ENCODE results near the gene SEC62.

SEC62 gene

GRCh38 chr3:169952045-169952444 is 14.6 kb upstream of the SEC62 start:
- Mint-ChIP-seq H3K27me3 (ENCODE audit: low read depth) (peaks cover 7% of the 10 kb centered on the region), H3K4me1 (ENCODE audit: low read depth) (no peaks in the 10 kb centered on the region), H3K9me3 (no peaks in the 10 kb centered on the region), H3K4me3 (no peak overlapping the region), H3K36me3 (ENCODE audit: low read depth) (no peaks in the 10 kb centered on the region), H3K27ac (no peak overlapping the region)
- DNase-seq (ENCODE audit: low spot score) = no peak

- Mint-ChIP-seq H3K27me3 (ENCODE audit: low read depth) (peaks cover 7% of the 10 kb centered on the region), H3K9me3 (no peaks in the 10 kb centered on the region), H3K4me1 (ENCODE audit: low read depth) (no peaks in the 10 kb centered on the region), H3K27ac (no peak overlapping the region), H3K4me3 (no peak overlapping the region), H3K36me3 (ENCODE audit: low read depth) (no peaks in the 10 kb centered on the region)
- DNase-seq (ENCODE audit: low spot score) = no peak
These were observed 13.0 kb upstream of the SEC62 start for GRCh38 chr3:169953462-169954141.

GRCh38 chr3:169954142-169954756 is 12.4 kb upstream of the SEC62 start:
- Mint-ChIP-seq H3K27ac (no peak overlapping the region), H3K9me3 (no peaks in the 10 kb centered on the region), H3K4me1 (ENCODE audit: low read depth) (no peaks in the 10 kb centered on the region), H3K36me3 (ENCODE audit: low read depth) (no peaks in the 10 kb centered on the region), H3K4me3 (no peak overlapping the region), H3K27me3 (ENCODE audit: low read depth) (peaks cover 10% of the 10 kb centered on the region)
- no peak for DNase-seq (ENCODE audit: low spot score)

- no peaks in the 10 kb centered on the region for H3K9me3 Mint-ChIP-seq
- DNase-seq (ENCODE audit: low spot score) = no peak
- no peaks in the 10 kb centered on the region for H3K36me3 Mint-ChIP-seq (ENCODE audit: low read depth)
- H3K27me3 Mint-ChIP-seq (ENCODE audit: low read depth) = peaks cover 11% of the 10 kb centered on the region
- no peak overlapping the region for H3K4me3 Mint-ChIP-seq
- H3K4me1 Mint-ChIP-seq (ENCODE audit: low read depth) = no peaks in the 10 kb centered on the region
- no peak overlapping the region for H3K27ac Mint-ChIP-seq
These were observed 11.2 kb upstream of the SEC62 start for GRCh38 chr3:169955406-169955805.

DNA sequence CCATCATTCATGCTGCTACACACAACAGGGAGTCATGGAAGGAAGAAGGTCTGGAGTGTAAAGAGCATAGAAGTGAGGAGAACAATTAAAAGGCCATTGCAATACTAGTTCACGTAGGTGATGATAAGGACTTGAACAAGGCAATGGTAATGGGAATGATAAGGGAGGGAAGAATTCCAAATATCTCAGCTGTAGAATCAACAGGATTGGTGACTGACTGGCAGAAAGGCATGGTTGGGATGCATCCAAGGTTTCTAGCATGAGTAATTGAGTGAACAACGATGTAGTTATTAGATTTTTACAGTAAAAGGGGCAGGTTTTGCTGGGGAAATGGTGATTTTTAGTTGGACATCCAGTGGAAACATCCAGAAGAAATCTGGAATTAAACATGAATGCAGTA is 2.4 kb upstream of the SEC62 start:
- H3K27me3 Mint-ChIP-seq (ENCODE audit: low read depth) = peaks cover 6% of the 10 kb centered on the region
- H3K36me3 Mint-ChIP-seq (ENCODE audit: low read depth) = peaks cover 8% of the 10 kb centered on the region
- peaks cover 8% of the 10 kb centered on the region for H3K9me3 Mint-ChIP-seq
- no peak overlapping the region for H3K27ac Mint-ChIP-seq
- peaks cover 28% of the 10 kb centered on the region for H3K4me1 Mint-ChIP-seq (ENCODE audit: low read depth)
- H3K4me3 Mint-ChIP-seq = no peak overlapping the region
- DNase-seq (ENCODE audit: low spot score) = no peak

GRCh38 chr3:169965562-169966427 is 812 bp upstream of the SEC62 start:
- DNase-seq (ENCODE audit: low spot score) = no peak
- H3K4me3 Mint-ChIP-seq = peak overlapping the region; percentile 96
- peak overlapping the region; percentile 99 for H3K27ac Mint-ChIP-seq
- peaks cover 11% of the 10 kb centered on the region for H3K36me3 Mint-ChIP-seq (ENCODE audit: low read depth)
- H3K27me3 Mint-ChIP-seq (ENCODE audit: low read depth) = peaks cover 4% of the 10 kb centered on the region
- H3K4me1 Mint-ChIP-seq (ENCODE audit: low read depth) = peaks cover 33% of the 10 kb centered on the region
- H3K9me3 Mint-ChIP-seq = peaks cover 8% of the 10 kb centered on the region

DNA sequence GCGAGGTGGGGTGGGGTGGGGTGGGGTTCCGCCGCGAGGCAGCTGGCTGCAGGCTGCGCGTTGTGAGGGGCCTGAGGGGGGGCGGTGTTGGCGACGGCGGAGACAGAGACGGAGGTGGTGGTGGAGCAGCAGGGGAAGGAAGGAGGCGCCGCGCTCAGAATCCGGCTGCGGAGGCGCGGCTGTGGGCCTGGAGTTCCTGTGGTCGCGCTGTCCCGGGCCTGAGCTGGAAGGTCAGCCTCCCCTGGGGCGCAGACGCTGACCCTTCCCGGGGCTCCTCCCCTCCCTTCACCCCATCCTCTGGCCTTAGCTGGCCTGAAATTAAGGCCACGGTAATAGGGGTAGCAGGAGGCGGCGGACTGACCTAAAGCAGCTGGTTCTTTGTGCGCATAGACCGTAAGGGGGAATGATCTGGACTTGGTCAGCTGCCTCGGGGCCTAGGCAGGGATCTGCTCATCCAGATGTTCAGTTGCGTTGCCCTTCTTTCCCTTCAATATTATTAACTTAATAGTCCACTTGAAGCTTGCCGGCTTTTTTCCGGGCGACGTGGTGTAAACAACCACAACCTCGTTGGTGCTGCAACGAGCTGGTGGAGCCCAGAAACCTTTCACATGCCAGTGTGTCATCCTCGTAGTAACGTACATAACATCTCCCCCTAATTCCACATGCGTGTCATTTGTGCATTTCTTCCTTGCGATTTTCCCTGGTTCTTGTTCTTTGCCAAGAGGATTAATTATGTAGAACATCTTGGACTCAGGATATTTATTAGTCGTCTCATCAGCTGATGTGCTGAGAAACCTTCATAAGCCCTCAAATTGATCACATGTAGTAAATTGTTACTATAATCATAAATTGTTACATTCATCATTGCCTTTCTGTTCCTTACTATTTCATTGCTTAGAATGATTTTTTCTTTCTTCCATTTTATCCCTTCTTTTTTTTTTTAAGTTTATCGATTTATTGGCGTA is 626 bp downstream of the SEC62 start:
- peaks cover 8% of the 10 kb centered on the region for H3K9me3 Mint-ChIP-seq
- peak; percentile 29 for DNase-seq (ENCODE audit: low spot score)
- peaks cover 4% of the 10 kb centered on the region for H3K27me3 Mint-ChIP-seq (ENCODE audit: low read depth)
- peak overlapping the region; percentile 99 for H3K27ac Mint-ChIP-seq
- peaks cover 17% of the 10 kb centered on the region for H3K36me3 Mint-ChIP-seq (ENCODE audit: low read depth)
- H3K4me3 Mint-ChIP-seq = peak overlapping the region; percentile 96
- H3K4me1 Mint-ChIP-seq (ENCODE audit: low read depth) = peaks cover 38% of the 10 kb centered on the region

DNA sequence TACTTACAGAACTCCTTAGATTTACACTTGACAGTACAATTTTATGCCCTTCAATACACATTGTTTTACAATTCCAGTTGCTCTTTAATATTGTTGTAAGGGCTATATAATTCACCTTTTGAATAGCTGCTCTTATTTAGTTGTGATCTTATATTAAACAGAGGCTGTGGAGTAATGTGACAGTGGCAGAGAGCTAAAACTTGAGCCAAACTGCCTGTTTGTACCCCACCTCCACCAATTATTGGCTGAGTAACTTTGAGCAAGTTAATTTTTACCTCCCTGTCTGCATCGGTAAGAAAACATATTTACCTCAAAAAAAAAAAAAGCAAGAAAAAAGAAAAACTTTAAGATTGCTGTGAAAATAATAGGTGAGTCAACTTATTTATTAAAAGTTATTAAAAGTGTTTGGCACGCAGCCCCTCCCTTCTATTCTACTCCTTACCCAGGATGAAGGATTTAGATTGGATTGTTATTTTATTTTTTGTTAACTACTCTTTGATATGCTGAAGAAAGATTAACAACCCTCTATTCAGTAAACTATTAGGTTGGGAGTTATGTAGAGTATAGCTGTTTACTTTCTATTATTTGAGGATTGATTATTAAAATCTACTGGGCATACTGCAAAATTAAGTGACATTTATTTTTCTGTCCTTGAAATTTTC is 1.7 kb downstream of the SEC62 start:
- Mint-ChIP-seq H3K4me3 (peak overlapping the region; percentile 96), H3K4me1 (ENCODE audit: low read depth) (peaks cover 36% of the 10 kb centered on the region), H3K27me3 (ENCODE audit: low read depth) (peaks cover 4% of the 10 kb centered on the region), H3K9me3 (peaks cover 8% of the 10 kb centered on the region), H3K36me3 (ENCODE audit: low read depth) (peaks cover 20% of the 10 kb centered on the region), H3K27ac (no peak overlapping the region)
- no peak for DNase-seq (ENCODE audit: low spot score)

- Mint-ChIP-seq H3K27me3 (ENCODE audit: low read depth) (peaks cover 3% of the 10 kb centered on the region), H3K27ac (no peak overlapping the region), H3K9me3 (peaks cover 3% of the 10 kb centered on the region), H3K36me3 (ENCODE audit: low read depth) (peaks cover 24% of the 10 kb centered on the region), H3K4me3 (peak overlapping the region; percentile 96), H3K4me1 (ENCODE audit: low read depth) (peaks cover 42% of the 10 kb centered on the region)
- DNase-seq (ENCODE audit: low spot score) = no peak
These were observed 2.8 kb downstream of the SEC62 start for GRCh38 chr3:169969174-169970095.

- H3K27ac Mint-ChIP-seq = no peak overlapping the region
- H3K36me3 Mint-ChIP-seq (ENCODE audit: low read depth) = peaks cover 26% of the 10 kb centered on the region
- no peak overlapping the region for H3K4me3 Mint-ChIP-seq
- DNase-seq (ENCODE audit: low spot score) = no peak
- H3K4me1 Mint-ChIP-seq (ENCODE audit: low read depth) = peaks cover 41% of the 10 kb centered on the region
- H3K9me3 Mint-ChIP-seq = no peaks in the 10 kb centered on the region
- H3K27me3 Mint-ChIP-seq (ENCODE audit: low read depth) = no peaks in the 10 kb centered on the region
These were observed 4.2 kb downstream of the SEC62 start for GRCh38 chr3:169970847-169971246.

GRCh38 chr3:169971522-169971921 is 4.9 kb downstream of the SEC62 start:
- Mint-ChIP-seq H3K4me1 (ENCODE audit: low read depth) (peaks cover 36% of the 10 kb centered on the region), H3K4me3 (no peak overlapping the region), H3K27me3 (ENCODE audit: low read depth) (no peaks in the 10 kb centered on the region), H3K9me3 (no peaks in the 10 kb centered on the region), H3K27ac (no peak overlapping the region), H3K36me3 (ENCODE audit: low read depth) (peaks cover 33% of the 10 kb centered on the region)
- no peak for DNase-seq (ENCODE audit: low spot score)

DNA sequence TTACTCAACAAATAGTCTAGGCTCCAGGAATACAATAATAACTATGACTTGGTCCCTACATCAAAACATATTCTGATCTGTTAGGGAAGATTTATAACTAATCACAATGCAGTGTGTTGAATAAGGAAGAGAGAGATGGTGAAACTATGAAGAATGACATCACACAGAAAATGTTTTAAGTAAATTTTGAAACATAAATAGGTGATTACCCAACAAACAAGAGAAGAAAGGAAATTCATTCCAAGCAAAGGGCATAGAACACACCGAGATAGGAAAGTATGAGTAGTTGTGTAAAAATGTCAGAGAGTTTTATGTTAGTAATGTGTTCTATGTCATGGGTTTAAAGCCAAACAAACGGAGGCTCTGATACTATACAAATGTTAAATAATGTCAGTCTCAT is 13.4 kb downstream of the SEC62 start:
- H3K9me3 Mint-ChIP-seq = no peaks in the 10 kb centered on the region
- H3K4me1 Mint-ChIP-seq (ENCODE audit: low read depth) = peaks cover 6% of the 10 kb centered on the region
- no peak overlapping the region for H3K4me3 Mint-ChIP-seq
- DNase-seq (ENCODE audit: low spot score) = no peak
- H3K36me3 Mint-ChIP-seq (ENCODE audit: low read depth) = peaks cover 60% of the 10 kb centered on the region
- no peak overlapping the region for H3K27ac Mint-ChIP-seq
- H3K27me3 Mint-ChIP-seq (ENCODE audit: low read depth) = no peaks in the 10 kb centered on the region
